Pancreas (tissue), 10 donors: ENCODE data around the gene NUTM2E. TPM values are rescaled to one million over a fixed set of nuclear protein-coding genes. Genes with fewer than 3 reads are reported as not detected.
"Not testable (repeated sequence)": the region's sequence is repeated elsewhere in the genome, so short reads cannot be mapped to it uniquely, and the experiment has no call there.

ENCODE experiments used
- ATAC-seq, 4 donors: fragments of 200-7000 bp; cut with Tn5 transposase; one replicate each; pipeline versions ENCODE4 v1.8.0 to v1.9.1; 2020; ENCODE audit warnings: mild to moderate bottlenecking in 4 of 4, moderate library complexity in 4 of 4
- DNase-seq, 6 donors: peaks; one replicate each; pipeline ENCODE4 v3.0.0-alpha.2; 2020
- FAIRE-seq: peaks from 2 replicates; lab custom pipeline; 2012; peaks lifted over from hg19 to GRCh38; lab: Jason Lieb, UNC
- H3K27ac ChIP-seq, 4 donors: fragments of 200-600 bp; sonication (generic); 1 replicate in 3 of 4; 2 replicates in 1 of 4; pipeline versions ENCODE4 v1.5.0 to v1.8.0; 2020
- H3K27me3 ChIP-seq, 4 donors: fragments of 200-600 bp; one replicate each; pipeline ENCODE4 v1.8.0; 2021
- H3K36me3 ChIP-seq, 3 donors: fragments of 200-600 bp; sonication (generic) in 1 of 3; one replicate each; pipeline versions ENCODE4 v1.5.0 to v1.8.0; 2020 to 2021
- H3K4me1 ChIP-seq, 3 donors: fragments of 200-600 bp; one replicate each; pipeline ENCODE4 v1.8.0; 2021
- H3K4me3 ChIP-seq, 4 donors: fragments of 200-600 bp; sonication (generic) in 2 of 4; one replicate each; pipeline versions ENCODE4 v1.5.0 to v1.8.0; 2020 to 2021
- H3K9me3 ChIP-seq, 4 donors: fragments of 200-600 bp; one replicate each; pipeline ENCODE4 v1.8.0; 2021
- CTCF ChIP-seq, 4 donors: fragments of 200-600 bp; sonication (generic) in 3 of 4; IDR thresholded peaks; one replicate each; pipeline versions ENCODE4 v1.5.0 to v1.8.0; 2021; ENCODE audit warnings: antibody characterized with exemption in 4 of 4
- WGBS, 2 donors: extraction: QIAGEN DNeasy Blood & Tissue Kit; methylation state at CpG; one replicate each; pipeline ENCODE4 v1.1.7; 2013; 5-methylcytosine and 5-hydroxymethylcytosine counted together
- intact Hi-C, 3 donors: fragments of 100-400 bp; cut with DNase I; formaldehyde crosslinking; loops; one replicate each; pipeline versions ENCODE4 v1.11.1 to v1.14.2; 2022
- polyA plus RNA-seq, 2 donors: library from polyadenylated mRNA; stranded (reverse); fragments of 200-250 nt; gene quantifications; one replicate each; pipeline ENCODE4 v1.2.3, GENCODE V29; 2013
- total RNA-seq, 6 donors: library from RNA; stranded (reverse); fragmentation: NEBNext Ultra II Directional in 4 of 6; extraction: Animal tissue kit (Norgen Biotek cat#: 25700) in 4 of 6; gene quantifications; one replicate each; pipeline versions ENCODE4 v1.2.1 to v1.2.4, GENCODE V29; 2021 to 2023
- donor health status: healthy with polysubstance abuse.
- donor health status: DM: no; HTN: no; CAD: no; lungs with moderate emphysema.
- donor health status: DM: no; HTN: no; CAD: no.
- donor health status: control.
- donor health status: control.
- donor health status: Bipolar disorder and iron deficiency.
- donor health status: DM: yes; HTN: yes; CAD: no.
- donor health status: DM: no; HTN: no; CAD: no.
- donor health status: DM: no; HTN: no; CAD: no.
- donor health status: DM: yes; HTN: yes; CAD: no.

NUTM2E gene
- total and polyA plus RNA-seq, 8 donors: 0.06 to 0.40 (median 0.09) TPM; not detected in 3

- H3K4me1 ChIP-seq, FAIRE-seq, DNase-seq, H3K27me3 ChIP-seq, H3K9me3 ChIP-seq, H3K4me3 ChIP-seq, H3K27ac ChIP-seq, intact Hi-C loops, H3K36me3 ChIP-seq, ATAC-seq: not testable (repeated sequence)
Observed at GRCh38 chr10:79811895-79812294, 14.6 kb upstream of the NUTM2E start.

- H3K4me1 ChIP-seq, intact Hi-C loops, ATAC-seq, DNase-seq, H3K9me3 ChIP-seq, FAIRE-seq, H3K27ac ChIP-seq, H3K36me3 ChIP-seq, H3K4me3 ChIP-seq, H3K27me3 ChIP-seq: not testable (repeated sequence)
- WGBS, 2 donors: 71% methylated on average over 1 of the region's 2 CpGs; no CpG with 5 or more reads in 1 of the 2 donors
Observed at GRCh38 chr10:79816290-79816689, 10.2 kb upstream of the NUTM2E start.

- H3K27me3 ChIP-seq, H3K4me3 ChIP-seq, FAIRE-seq, intact Hi-C loops, H3K9me3 ChIP-seq, H3K27ac ChIP-seq, H3K36me3 ChIP-seq, H3K4me1 ChIP-seq, ATAC-seq, DNase-seq: not testable (repeated sequence)
- 90 to 91% methylated on average over 6 of the region's 6 CpGs for WGBS, 2 donors
Observed at GRCh38 chr10:79823387-79823786, 3.2 kb upstream of the NUTM2E start.

GRCh38 chr10:79825587-79826011 lies 940 bp upstream of the NUTM2E start:
- FAIRE-seq, intact Hi-C loops, H3K4me1 ChIP-seq, H3K36me3 ChIP-seq, H3K9me3 ChIP-seq, H3K27me3 ChIP-seq: not testable (repeated sequence)
- DNase-seq (peak in 5 of 6 donors; percentile 34 to 62 (median 53)), ATAC-seq (peak; percentile 44 to 62 (median 52))
- WGBS, 2 donors: 1% methylated on average over 26 of the region's 38 CpGs; no CpG with 5 or more reads in 1 of the 2 donors
- TF ChIP-seq CTCF (IDR thresholded peaks at IDR 0.05): peak in 1 of 4 donors; percentile 9
- H3K4me3 ChIP-seq: peak overlapping the region in 3 of 4 donors; percentile 20 to 48 (median 42)
- peak overlapping the region in 2 of 4 donors; percentile 17 to 88 for H3K27ac ChIP-seq

- H3K4me1 ChIP-seq, ATAC-seq, H3K27me3 ChIP-seq, intact Hi-C loops, H3K36me3 ChIP-seq, H3K9me3 ChIP-seq, FAIRE-seq: not testable (repeated sequence)
- Histone ChIP-seq H3K27ac (peak overlapping the region in 3 of 4 donors; percentile 51 to 88 (median 78)), H3K4me3 (peak overlapping the region; percentile 33 to 48 (median 38))
- DNase-seq: peak in 4 of 6 donors; percentile 21 to 61 (median 52)
- 0% methylated on average over 42 of the region's 44 CpGs; no CpG with 5 or more reads in 1 of the 2 donors for WGBS, 2 donors
Observed at GRCh38 chr10:79826131-79826495, 426 bp upstream of the NUTM2E start.

GRCh38 chr10:79833833-79834232 lies 7.3 kb downstream of the NUTM2E start:
- intact Hi-C loops, ATAC-seq, H3K36me3 ChIP-seq, DNase-seq, FAIRE-seq, H3K4me3 ChIP-seq, H3K4me1 ChIP-seq, H3K27ac ChIP-seq, H3K27me3 ChIP-seq, H3K9me3 ChIP-seq: not testable (repeated sequence)
- 72 to 78% methylated on average over 3 of the region's 3 CpGs for WGBS, 2 donors

- H3K27ac ChIP-seq, H3K27me3 ChIP-seq, ATAC-seq, H3K36me3 ChIP-seq, H3K4me1 ChIP-seq, H3K4me3 ChIP-seq, DNase-seq, FAIRE-seq, intact Hi-C loops, H3K9me3 ChIP-seq: not testable (repeated sequence)
- WGBS, 2 donors: 100% methylated on average over 1 of the region's 2 CpGs; no CpG with 5 or more reads in 1 of the 2 donors
Observed at GRCh38 chr10:79835891-79836290, 9.4 kb downstream of the NUTM2E start.

- H3K27me3 ChIP-seq, ATAC-seq, H3K36me3 ChIP-seq, H3K4me3 ChIP-seq, FAIRE-seq, H3K27ac ChIP-seq, intact Hi-C loops, DNase-seq, H3K9me3 ChIP-seq, H3K4me1 ChIP-seq: not testable (repeated sequence)
- 48 to 54% methylated on average over 1 of the region's 1 CpG for WGBS, 2 donors
Observed at GRCh38 chr10:79836891-79837290, 10.4 kb downstream of the NUTM2E start.

GRCh38 chr10:79838441-79838840 lies 11.9 kb downstream of the NUTM2E start:
- H3K4me3 ChIP-seq, FAIRE-seq, H3K27me3 ChIP-seq, ATAC-seq, H3K27ac ChIP-seq, H3K36me3 ChIP-seq, intact Hi-C loops, H3K4me1 ChIP-seq, H3K9me3 ChIP-seq: not testable (repeated sequence)
- DNase-seq: peak in 1 of 6 donors; percentile 28
- WGBS, 2 donors: 84% methylated on average over 9 to 10 of the region's 16 CpGs

- ATAC-seq, H3K36me3 ChIP-seq, H3K4me1 ChIP-seq, H3K27ac ChIP-seq, DNase-seq, H3K27me3 ChIP-seq, H3K9me3 ChIP-seq, H3K4me3 ChIP-seq, FAIRE-seq, intact Hi-C loops: not testable (repeated sequence)
- 58 to 73% methylated on average over 6 to 7 of the region's 8 CpGs for WGBS, 2 donors
Observed at GRCh38 chr10:79853191-79853854, 26.8 kb downstream of the NUTM2E start.

GRCh38 chr10:79862269-79862668 lies 35.7 kb downstream of the NUTM2E start:
- H3K9me3 ChIP-seq, ATAC-seq, intact Hi-C loops, H3K36me3 ChIP-seq, DNase-seq, H3K27ac ChIP-seq, H3K4me3 ChIP-seq, FAIRE-seq, H3K27me3 ChIP-seq, H3K4me1 ChIP-seq: not testable (repeated sequence)
- WGBS, 2 donors: 54% methylated on average over 1 of the region's 1 CpG; no CpG with 5 or more reads in 1 of the 2 donors
